Measurements from ENCODE around the gene PRKCQ. TPM values are rescaled to one million over a fixed set of nuclear protein-coding genes. Genes with fewer than 3 reads are reported as not detected.

The PRKCQ gene
- total RNA-seq, 1 experiment from 2014 or later, result 12.1 TPM

DNA sequence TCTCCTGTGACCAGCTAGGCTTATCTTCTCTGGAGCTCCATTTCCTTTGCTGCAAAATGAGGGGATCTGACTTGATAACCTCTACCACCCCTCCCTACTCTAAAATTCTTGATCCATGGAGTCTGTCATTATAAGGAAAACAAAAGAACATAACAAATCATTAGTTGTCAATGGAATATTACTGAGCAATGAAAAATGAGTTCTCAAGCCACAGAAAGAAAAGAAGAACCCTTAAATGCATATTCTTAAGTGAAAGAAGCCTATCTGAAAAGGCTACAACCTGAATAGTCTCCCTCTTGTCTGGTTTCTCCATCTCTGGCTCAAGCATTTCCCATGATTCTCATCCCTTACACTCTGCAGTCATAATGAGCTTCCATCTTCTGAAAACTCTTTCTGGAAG is 110.4 kb downstream of the PRKCQ start:
- no peak overlapping the region for H3K4me2 ChIP-seq (ENCODE audit: insufficient read depth, insufficient read length, low read length)
- Mint-ChIP-seq H3K27me3 (ENCODE audit: low read depth) (no peaks in the 10 kb centered on the region), H3K4me3 (no peak overlapping the region), H3K9me3 (no peaks in the 10 kb centered on the region), H3K36me3 (ENCODE audit: insufficient read depth in 1 of 3, low read depth in 3 of 3) (peaks cover 5 to 14% (median 7%) of the 10 kb centered on the region in 3 experiments; a peak in 6 of 7 replicates), H3K4me1 (peaks cover 9 to 10% of the 10 kb centered on the region in 2 experiments), H3K27ac (no peak overlapping the region)
- H3K23me2 ChIP-seq (ENCODE audit: insufficient read length, low read depth, low read length, poor library complexity, severe bottlenecking), result no peaks in the 10 kb centered on the region
- DNase-seq, result no peak
- H3K9ac ChIP-seq (ENCODE audit: extremely low read depth, insufficient read length, low read length), result no peak overlapping the region
- no peak overlapping the region for H4K91ac ChIP-seq (ENCODE audit: insufficient read length, low read depth, low read length)
- H2BK15ac ChIP-seq (ENCODE audit: low read depth, low read length), result no peak overlapping the region
- no peak overlapping the region for H3K18ac ChIP-seq (ENCODE audit: insufficient read length, low read depth, low read length)
- H3K27me3 ChIP-seq (ENCODE audit: insufficient read depth, low read length), result no peaks in the 10 kb centered on the region
- H3K79me1 ChIP-seq (ENCODE audit: insufficient read depth, low read depth, low read length, poor library complexity, severe bottlenecking), result no peaks in the 10 kb centered on the region
- H4K8ac ChIP-seq (replicated peaks; ENCODE audit: insufficient read length, low read depth, low read length), result no peak overlapping the region
- H4K20me1 ChIP-seq (ENCODE audit: control insufficient read depth, insufficient read depth, insufficient read length), result no peaks in the 10 kb centered on the region
- H3K9me3 ChIP-seq (ENCODE audit: control insufficient read depth, low read depth, low read length), result no peaks in the 10 kb centered on the region
- no peaks in the 10 kb centered on the region; the same call in 1 of the 2 replicates for H3K4me1 ChIP-seq (ENCODE audit: insufficient read depth, low read length)
- no peak overlapping the region for H4K5ac ChIP-seq (ENCODE audit: insufficient read length, low read depth, low read length)
- no peak overlapping the region for H2AFZ ChIP-seq (ENCODE audit: low read length)
- H3K14ac ChIP-seq (ENCODE audit: insufficient read depth, low read length), result no peak overlapping the region
- no peak overlapping the region for H2BK5ac ChIP-seq (ENCODE audit: insufficient read length, low read length)
- H3K79me2 ChIP-seq (ENCODE audit: insufficient read depth, low read length), result no peaks in the 10 kb centered on the region
- no peak overlapping the region for H3T11ph ChIP-seq (ENCODE audit: low read length)
- no peak overlapping the region for H3K23ac ChIP-seq (ENCODE audit: insufficient read length, low read depth, low read length)
- H3K4ac ChIP-seq (ENCODE audit: low read depth, low read length), result no peak overlapping the region
- no peak overlapping the region for H3K56ac ChIP-seq (ENCODE audit: insufficient read length, low read depth, low read length)
- no peak overlapping the region for H2BK12ac ChIP-seq (ENCODE audit: insufficient read length, low read depth, low read length)
- no peak overlapping the region for H3K27ac ChIP-seq (ENCODE audit: insufficient read length, low read depth, low read length)
- no peak overlapping the region for H2BK20ac ChIP-seq (ENCODE audit: low read depth, low read length, poor library complexity, severe bottlenecking)
- TF ChIP-seq, protein P1, sequence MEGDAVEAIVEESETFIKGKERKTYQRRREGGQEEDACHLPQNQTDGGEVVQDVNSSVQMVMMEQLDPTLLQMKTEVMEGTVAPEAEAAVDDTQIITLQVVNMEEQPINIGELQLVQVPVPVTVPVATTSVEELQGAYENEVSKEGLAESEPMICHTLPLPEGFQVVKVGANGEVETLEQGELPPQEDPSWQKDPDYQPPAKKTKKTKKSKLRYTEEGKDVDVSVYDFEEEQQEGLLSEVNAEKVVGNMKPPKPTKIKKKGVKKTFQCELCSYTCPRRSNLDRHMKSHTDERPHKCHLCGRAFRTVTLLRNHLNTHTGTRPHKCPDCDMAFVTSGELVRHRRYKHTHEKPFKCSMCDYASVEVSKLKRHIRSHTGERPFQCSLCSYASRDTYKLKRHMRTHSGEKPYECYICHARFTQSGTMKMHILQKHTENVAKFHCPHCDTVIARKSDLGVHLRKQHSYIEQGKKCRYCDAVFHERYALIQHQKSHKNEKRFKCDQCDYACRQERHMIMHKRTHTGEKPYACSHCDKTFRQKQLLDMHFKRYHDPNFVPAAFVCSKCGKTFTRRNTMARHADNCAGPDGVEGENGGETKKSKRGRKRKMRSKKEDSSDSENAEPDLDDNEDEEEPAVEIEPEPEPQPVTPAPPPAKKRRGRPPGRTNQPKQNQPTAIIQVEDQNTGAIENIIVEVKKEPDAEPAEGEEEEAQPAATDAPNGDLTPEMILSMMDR (conservative IDR thresholded peaks at IDR 0.05), result no peak
- no peak overlapping the region for H2BK120ac ChIP-seq (ENCODE audit: low read depth, low read length, poor library complexity, severe bottlenecking)
- no peak overlapping the region for H2AK5ac ChIP-seq (ENCODE audit: insufficient read length, low read length)
